Measurements from ENCODE around the gene FER.
"Not testable (repeated sequence)": the region's sequence is repeated elsewhere in the genome, so short reads cannot be mapped to it uniquely, and the experiment has no call there.

The FER gene

DNA sequence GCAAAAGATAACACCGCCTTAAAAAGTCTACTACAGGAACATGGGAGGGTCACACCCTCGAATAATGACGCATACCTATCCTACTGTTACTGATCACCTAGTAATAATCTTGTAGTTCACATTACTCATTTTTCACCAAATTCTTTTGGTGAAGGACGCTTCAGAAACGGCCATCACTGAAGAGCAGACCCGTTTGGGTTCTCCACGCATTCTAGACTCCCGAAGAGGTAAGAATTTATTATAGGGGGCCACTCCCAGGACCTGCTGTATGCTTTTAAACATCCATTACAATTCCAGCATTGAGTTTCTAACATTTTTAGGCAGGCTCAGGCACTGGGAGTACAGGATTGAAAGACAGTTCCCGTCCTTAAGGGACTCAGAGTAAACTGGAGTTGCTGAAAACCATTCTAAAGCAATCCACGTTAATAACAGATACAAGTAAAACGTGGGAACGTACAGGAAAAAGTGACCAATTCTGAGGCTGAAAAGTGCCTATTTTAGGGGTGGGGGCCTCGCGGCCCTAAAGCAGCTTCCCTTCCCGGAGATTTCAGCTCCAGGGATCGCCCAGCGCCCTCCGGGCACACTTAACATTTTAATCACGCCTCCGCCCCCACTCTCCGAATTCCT is at the start of gene FER:
Gene FER (plus strand): TSS at position 124 of the 627 bp plus-strand sequence. CDS start 50,286 bp downstream, outside the sequence.
- peak; percentile 61 for DNase-seq (ENCODE audit: low read depth)

DNA sequence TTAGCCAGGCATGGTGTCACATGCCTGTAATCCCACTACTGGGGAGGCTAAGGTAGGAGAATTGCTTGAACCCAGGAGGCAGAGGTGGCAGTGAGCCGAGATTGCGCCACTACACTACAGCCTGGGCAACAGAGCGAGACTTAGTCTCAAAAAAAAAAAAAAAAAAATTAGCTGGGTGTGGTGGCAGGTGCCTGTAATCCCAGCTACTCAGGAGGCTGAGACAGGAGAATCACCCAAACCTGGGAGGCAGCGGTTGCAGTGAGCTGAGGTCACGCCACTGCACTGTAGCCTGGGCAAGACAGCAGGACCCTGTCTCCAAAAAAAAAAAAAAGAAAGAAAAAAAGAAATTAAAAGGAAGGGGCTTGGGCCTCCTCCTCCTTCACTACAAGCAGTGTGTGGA is 47.3 kb upstream of the FER start:
- DNase-seq (ENCODE audit: low read depth): not testable (repeated sequence)

DNA sequence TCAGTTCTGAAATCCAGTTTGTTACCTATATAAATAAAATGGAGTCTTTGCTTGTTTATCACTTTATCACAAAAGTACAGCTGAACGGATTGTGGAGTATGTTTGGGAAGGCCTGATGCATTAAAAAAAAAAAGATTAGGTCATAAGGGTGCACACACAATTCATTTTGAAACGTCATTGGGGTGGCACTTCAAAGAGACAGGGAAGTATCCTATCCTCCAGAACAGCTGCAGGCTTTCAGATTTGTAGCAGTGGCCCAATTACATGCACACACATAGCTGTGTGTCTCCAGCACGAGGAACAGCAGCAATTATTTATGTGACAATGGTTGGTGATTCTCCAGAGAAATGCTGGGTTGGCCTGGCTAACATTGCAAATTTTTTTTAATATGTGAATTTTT is 46.8 kb upstream of the FER start:
- no peak for DNase-seq (ENCODE audit: low read depth)

DNA sequence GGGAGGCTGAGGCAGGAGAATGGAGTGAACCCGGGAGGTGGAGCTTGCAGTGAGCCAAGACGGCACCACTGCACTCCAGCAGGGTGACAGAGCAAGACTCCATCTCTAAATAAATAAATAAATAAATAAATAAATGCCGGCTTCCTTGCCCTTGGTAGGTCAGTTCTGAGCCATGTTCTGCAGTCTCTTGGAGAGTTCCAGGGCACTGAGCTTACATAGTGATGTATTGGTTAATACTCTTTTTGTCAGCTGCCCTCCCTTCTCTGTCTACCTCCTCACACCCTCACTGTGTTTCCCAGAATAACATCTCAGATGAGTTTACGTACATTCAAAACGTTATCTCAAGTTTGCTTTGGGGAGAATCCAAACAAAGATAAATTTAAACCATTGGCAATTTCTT is 45.2 kb upstream of the FER start:
- DNase-seq (ENCODE audit: low read depth): no peak

DNA sequence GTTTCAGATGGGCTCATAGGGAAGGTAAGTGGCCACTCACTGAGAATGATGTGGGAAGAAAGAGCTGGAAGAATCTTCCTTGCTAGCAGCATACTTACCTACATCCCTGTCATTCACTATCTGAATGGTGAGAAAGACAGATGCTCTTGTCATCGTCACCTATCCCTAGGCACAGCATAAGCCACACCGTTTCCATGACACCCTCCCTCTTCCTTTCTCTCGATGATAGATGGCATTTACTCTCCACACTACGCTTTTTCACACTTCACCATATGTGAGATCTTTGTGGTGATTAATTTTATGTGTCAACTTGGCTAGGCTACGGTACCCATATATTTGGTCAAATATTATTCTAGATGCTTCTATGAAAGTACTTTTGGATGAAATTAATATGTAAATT is 44.4 kb upstream of the FER start:
- no peak for DNase-seq (ENCODE audit: low read depth)

DNA sequence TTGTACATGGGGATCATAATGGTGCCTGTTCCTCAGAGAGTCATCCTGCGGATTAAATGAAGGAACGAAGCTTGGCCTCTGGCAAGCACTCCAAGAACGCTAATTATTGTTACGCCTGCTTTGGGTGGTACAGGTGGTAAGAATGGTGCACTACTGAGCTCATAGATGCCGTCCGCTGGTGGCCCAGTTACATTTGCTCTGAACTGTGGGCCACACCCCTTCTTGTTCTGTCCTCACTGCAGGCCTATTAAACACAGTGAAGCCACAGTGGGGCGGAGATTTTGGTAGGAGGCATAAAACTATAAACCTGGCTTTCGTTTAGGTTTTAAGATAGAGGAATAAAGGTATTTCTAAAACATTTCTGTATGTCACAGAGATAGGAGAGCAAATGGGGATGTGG is 40.6 kb upstream of the FER start:
- DNase-seq (ENCODE audit: low read depth): no peak

DNA sequence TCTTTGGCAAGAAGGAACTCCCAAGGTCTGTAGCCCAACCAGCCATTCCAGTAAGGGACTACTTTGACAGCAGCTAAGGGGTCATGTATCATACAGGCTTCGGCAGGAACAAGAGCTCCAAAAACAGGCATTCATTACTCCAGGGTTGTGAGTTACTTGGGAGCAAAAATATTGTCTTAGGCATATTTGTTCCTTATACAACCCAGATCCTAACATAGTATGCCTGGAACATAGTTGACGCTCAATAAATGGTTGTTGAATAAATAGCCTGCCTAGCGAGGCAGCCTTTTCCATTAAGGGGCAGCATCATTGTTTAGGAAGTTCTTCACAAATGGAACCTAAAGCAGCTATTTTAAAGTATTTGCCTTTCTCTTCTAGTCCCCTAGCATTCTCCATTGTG is 35.8 kb upstream of the FER start:
- DNase-seq (ENCODE audit: low read depth): no peak

DNA sequence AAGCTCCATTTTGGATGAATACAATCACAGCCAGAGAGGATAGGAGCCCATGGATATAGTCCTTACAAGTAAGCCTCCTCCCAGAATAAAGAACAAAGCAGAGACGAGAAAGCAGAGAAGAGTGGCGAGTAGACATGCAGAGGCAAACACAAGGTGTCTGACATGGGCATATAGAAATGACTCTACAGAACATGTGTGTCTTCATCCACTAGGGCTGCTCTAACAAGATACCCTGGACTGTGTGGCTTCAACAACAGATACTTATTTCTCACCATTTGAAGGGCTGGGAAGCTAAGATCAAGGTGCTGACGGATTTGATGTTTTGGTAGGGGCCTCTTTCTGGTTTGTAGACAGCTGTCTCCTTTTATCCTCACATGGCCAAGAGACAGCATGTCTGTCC is 32.3 kb upstream of the FER start:
- DNase-seq (ENCODE audit: low read depth): no peak

DNA sequence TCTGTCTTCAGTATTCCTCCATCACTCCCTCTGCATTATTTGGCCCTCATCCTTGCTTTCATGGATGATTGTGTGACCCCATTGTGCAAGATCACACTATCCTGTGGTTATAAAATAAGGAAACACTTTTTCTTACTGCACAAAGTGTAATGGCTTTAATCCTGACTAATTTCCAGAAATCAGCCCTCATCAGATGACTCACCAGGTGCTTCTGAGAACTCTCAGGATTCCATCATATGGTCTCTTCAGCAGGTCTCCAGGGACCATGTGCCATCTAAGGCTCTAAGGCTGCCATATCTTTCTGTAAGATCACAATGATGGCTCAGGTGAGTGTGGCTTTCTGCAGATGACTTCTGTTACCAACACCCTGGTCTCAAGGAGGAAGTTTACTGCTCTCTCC is 27.3 kb upstream of the FER start:
- no peak for DNase-seq (ENCODE audit: low read depth)

DNA sequence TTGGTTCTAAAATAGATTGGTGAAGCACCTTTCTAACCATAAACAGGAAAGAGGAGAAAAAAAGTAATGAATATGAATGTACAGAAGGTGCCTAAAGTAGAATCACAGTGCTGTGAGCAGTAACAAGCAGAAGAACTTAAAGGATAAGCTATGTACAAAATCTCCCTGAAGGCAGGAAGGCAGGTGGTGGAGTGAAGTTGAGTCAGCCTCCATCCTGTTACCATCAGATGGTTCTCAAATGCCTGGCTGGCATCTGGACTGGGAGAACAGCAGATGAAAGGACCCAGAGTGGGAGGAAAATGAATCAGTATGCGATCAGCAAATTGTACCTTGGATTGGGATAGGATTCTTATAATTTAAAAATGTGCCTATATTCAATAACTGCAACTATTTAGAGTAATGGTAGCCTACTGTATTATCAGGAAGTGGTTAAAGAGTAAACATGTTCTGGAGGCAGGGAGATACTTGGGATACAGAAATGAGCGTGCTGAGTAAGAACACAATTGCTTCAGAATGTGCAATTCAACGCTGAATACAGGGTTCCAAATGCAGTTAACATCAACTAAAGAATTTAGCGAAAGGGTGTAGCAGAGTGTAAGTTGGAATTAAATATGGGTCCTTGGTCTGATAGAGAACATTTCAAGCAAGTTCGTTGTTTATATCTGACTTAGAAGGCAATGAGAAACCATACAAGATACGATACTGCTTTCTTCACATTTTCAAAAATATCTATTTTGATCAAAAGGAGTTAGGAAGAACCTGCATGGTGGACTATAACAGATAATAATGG is 21.1 kb upstream of the FER start:
- DNase-seq (ENCODE audit: low read depth): no peak

DNA sequence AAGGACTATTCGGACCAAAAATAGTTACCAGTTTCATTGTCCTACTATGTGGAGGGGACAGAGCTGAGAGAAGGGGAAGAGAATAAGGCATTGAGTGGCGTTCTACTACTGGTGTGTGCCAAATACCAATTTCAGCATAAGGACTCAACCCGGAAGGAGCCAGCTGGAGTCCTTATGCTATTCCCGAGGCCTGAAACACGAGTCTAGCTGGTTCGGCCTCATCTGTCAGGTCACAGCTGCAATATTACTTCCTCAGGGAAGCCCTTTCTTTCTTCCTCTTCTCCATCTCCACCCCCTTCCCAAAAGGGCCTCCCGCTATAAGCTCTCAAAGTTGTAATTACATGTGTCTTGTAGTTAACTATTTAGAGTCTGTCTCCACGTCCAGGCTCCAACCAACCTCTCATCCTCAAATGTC is 20.5 kb upstream of the FER start:
- no peak for DNase-seq (ENCODE audit: low read depth)

DNA sequence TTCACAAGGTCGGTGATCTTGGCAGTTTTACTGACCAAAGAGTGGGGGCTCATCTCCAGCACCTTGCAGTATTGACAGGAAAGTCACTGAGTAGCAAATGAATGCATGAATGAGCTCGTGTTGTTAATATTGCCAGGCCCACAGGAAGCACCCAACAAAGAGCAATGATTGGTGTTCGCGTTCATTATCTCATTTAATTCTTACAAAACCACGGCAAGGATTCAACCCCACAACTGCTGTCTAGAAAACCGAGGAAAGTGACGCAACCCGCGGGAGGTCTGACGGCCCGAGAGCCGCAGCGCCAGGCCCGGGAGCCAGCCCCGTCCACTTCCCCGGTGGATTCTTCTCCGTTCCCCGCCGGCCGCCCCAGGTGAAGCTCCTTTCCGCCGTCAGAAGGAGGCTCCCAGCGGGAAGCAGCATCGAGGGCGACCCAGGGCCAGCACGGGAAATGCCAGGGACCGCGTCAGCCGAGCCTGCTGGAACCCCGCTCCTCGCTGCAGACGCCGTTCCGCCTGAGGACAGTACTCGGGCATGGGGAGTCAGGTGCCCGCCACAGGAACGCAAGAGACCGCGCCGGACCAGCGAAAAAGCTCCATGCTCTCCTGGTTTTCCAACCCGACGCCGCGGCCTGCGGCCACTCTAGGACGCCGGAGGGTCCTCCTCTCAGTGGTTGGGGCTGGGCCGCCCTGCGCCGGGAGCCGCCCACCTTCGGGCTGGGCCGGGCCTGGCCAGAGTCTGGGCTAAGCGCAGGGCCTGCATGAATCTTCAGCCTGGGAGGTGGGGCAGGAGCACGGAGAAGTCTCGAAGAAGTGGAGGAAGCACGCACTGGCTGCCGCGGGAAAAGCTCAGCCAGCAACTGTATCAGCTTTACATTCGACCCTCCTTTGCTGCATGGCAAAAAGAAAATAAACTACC is 19.8 kb upstream of the FER start:
- peak; percentile 72 for DNase-seq (ENCODE audit: low read depth)

DNA sequence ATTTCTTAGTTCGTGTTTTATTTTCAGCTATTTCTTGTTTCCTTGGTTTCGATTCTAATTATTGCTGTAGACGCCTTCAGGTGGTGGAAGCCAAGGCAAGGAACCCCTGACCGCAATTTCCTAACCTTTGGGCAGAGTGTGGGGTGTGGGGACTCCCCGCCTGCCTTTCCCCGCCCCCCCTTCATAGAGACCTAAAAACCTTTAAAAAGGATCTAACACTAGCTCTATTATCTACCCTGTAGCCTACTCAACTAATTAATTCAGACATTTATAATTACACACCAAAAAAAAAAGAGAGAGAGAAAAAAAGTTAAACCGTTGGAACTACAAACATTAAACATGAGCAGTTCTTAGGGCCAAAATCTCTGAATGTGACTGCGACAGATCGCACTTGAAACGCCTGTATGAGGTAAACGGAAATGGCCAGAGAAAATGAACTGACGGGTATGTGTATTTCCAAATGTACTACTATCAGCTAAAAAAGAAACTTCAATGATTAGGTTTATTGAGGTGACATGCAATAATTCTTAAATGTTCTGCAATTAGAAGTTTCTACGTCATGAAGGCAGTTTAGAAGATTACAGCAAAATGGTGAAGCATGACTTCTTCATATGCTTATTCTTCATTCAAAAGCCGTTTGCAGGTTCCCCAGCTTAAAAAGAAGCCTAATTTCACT is 19.0 kb upstream of the FER start:
- DNase-seq (ENCODE audit: low read depth): no peak

DNA sequence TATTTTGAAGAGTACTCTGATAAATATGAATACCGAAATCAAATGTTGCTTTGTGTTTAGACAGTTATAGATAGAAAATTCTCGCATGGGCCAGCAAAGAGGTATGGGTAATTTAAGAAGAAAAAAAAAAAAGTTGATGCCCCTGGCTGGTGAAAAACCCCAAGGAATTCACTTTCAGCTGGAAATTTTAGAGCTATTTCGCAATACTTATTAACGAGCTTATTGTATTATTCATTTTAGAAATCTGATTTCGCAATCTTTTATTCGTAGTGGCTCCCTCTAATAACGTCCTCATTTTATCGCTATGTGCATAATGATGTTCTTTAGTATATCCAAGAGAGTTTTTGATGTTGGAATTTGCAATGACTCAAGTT is 18.5 kb upstream of the FER start:
- no peak for DNase-seq (ENCODE audit: low read depth)

DNA sequence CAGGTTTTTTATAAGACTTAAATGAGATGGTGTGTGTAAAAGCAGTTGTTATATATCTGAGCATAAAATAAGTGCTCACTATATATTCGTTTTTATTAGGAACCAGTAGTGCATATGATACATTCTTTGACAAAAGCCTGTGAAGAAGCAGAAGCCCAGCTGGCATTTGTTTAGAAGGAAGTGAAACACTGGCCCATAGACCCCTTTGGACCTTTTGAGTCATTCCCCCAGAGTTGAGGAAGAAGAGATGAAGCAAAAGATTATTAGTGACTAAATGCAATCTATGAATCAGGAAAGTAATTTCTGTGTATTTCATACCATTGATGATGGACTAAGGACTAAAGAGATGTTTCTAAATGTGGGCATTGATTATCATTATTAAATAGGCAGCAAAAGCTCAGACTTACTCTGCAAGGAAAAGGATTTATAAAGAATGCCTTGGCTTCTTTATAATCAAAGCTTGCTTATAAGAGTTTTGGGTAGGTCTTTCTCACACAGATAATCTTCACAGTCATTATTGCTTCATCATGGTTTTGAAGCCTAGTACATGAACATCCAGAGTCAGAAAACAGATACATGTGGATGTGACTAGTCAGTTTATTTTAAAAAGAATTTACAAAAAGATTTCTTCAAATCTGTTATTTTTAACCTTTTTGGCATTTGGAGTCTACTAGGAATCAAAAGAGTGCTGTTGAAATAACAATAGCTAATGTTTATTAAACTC is 16.9 kb upstream of the FER start:
- DNase-seq (ENCODE audit: low read depth): no peak

DNA sequence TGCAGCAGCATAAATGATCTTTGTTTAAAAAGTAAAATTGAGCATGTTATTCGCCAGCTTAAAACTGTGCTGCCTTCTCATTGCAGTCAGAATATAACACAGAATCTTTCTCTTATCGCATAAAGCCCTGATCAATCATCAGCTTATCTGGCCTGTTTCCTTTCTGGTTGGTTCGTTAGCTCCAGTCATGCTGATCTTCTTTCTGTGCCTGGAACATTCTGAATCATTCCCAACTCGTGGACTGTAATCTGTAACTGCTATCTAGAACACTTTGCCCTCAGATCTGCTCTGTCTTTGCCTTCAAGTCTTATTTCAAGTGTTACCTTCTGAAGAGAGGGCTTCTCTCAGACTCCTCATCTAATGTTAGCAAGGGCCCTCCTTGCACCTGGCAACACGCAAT is 11.9 kb upstream of the FER start:
- DNase-seq (ENCODE audit: low read depth): no peak

DNA sequence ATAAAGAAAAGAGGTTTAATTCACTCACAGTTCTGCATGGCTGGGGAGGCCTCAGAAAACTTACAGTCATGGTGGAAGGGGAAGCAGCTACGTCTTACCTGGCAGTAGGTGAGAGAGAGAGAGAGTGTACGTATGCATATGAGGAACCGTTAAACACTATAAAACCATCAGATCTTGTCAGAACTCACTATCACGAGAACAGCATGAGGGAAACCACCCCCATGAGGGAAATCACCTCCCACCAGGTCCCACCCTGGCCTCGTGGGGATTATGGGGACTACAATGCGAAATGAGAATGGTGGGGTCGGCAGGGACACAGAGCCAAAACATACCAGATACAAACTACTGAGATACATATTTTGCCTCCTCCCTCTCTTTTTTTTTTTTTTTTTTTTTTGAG is 10.8 kb upstream of the FER start:
- no peak for DNase-seq (ENCODE audit: low read depth)

DNA sequence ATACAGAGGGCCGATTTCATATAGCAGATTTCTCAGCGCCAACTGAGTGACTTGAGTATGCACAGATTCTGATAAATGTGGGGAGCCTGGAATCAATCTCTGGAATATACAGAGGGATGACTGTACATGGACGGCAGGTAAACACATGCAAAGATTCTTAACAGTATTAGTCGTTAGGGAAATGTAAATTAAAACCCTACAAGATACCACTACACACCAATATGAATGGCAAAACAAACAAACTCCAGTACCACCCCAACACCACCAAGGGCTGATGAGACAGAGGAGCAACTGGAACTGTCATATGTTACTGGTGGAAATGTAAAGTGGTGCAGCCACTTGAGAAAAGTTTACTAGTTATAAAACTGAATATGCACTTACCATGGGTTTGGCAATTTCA is 8.3 kb upstream of the FER start:
- DNase-seq (ENCODE audit: low read depth): no peak

DNA sequence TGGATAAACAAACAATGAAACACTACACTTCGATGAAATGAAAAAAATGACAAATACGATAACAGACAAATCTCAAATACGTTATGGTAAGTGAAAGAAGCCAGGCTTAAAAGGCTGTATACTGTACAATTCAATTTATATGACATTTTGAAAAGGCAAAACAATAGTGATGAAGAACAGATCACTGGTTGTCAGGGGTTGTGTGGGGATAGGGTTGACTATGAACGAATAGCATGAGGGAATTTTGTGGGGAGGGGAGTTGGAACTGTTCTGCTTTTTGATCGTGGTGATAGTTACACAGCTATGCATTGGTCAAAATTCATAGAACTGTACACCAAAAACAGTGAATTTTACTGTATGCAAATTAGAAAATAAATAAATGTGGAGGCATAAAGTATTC is 7.8 kb upstream of the FER start:
- no peak for DNase-seq (ENCODE audit: low read depth)

DNA sequence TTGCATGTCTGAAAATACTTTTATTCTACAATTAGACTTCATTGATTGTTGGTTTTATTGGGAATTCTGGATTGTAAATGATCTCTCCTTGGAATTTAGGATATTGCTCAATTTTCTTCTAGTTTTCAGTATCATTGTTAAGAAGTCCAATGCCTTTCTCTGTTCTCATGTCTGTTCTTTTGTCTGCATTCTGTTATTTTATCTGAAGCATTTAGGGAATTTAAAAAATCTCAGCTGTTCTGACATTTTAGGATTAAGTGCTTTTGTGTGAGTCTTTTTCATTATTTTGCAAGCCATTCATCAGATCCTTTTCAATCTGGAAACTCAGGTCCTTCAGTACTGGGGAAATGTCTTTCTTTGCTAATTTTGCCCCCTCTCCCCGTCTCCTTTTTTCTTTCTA is 4.4 kb upstream of the FER start:
- DNase-seq (ENCODE audit: low read depth): no peak

DNA sequence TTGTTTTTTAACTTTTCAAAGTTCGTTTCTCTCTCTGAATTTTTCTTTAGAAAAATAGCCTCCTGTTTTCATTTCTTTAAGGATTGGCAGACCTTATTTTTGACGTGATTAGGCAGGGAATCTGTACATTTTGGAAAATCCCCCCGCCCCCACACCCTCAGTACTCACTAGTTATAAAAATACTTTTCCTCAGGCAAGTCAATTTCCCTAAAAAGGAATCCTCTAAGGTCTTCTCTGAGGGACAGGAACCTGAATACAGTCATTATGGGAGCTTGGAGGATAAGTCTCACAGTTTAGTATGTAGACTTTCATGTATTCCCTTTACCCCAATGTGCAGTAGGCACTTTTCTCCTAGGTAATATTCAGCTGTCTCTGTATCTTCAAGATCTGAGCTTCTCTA is 3.9 kb upstream of the FER start:
- DNase-seq (ENCODE audit: low read depth): no peak
